K562 (cell line): ENCODE data around the gene ACAT1. TPM values are rescaled to one million over a fixed set of nuclear protein-coding genes. Genes with fewer than 3 reads are reported as not detected.
A peak's percentile ranks its signal among the peaks of the same experiment; 100 is the strongest.

Source experiments
- CBX1 ChIP-seq: sonication (generic); IDR thresholded peaks from 2 replicates; pipeline ENCODE4 v1.6.1; 2016; ENCODE audit warnings: antibody characterized with exemption, low read depth, mild to moderate bottlenecking
- CTBP1 ChIP-seq: fragments of 450-650 bp; IDR thresholded peaks from 2 replicates; pipeline ENCODE4 v1.6.1; 2016; ENCODE audit warnings: borderline replicate concordance
- E2F4 ChIP-seq: sonication (generic); formaldehyde crosslinking; IDR thresholded peaks from 2 replicates; pipeline ENCODE4 v1.8.0; 2022; ENCODE audit warnings: mild to moderate bottlenecking, low read depth, missing genetic modification reagents
- ELK1 ChIP-seq: sonication (generic); formaldehyde crosslinking; IDR thresholded peaks from 2 replicates; pipeline ENCODE4 v1.8.1; 2022; ENCODE audit warnings: missing genetic modification reagents
- GATAD2B ChIP-seq: fragments of 450-650 bp; IDR thresholded peaks from 2 replicates; pipeline ENCODE4 v1.6.1; 2017; ENCODE audit warnings: mild to moderate bottlenecking, borderline replicate concordance
- HDGF ChIP-seq: fragments of 450-650 bp; IDR thresholded peaks from 2 replicates; pipeline ENCODE4 v1.6.1; 2016
- KDM2B ChIP-seq: fragments of 250-450 bp; sonication (Bioruptor Pico); IDR thresholded peaks from 2 replicates; pipeline ENCODE4 v1.8.0; 2021; ENCODE audit warnings: mild to moderate bottlenecking, moderate library complexity
- MECOM ChIP-seq: fragments of 250-450 bp; sonication (Bioruptor Pico); IDR thresholded peaks from 2 replicates; pipeline ENCODE4 v1.8.0; 2022; ENCODE audit warnings: inconsistent platforms
- PHB2 ChIP-seq: fragments of 450-650 bp; IDR thresholded peaks from 2 replicates; pipeline ENCODE4 v1.6.1; 2017; ENCODE audit warnings: low read depth
- POLR3A ChIP-seq: IDR thresholded peaks from 2 replicates; pipeline ENCODE4 v1.6.1; 2011; ENCODE audit warnings: borderline replicate concordance, mild to moderate bottlenecking, moderate library complexity; ENCODE audit not compliant: insufficient read length, insufficient read depth; ENCODE audit errors: extremely low read depth
- RBM39 ChIP-seq: fragments of 200-400 bp; formaldehyde crosslinking; optimal IDR thresholded peaks from 2 replicates; pipeline ENCODE3; 2018; ENCODE audit warnings: low read depth, low read length
- RFX1 ChIP-seq: fragments of 450-650 bp; IDR thresholded peaks from 2 replicates; pipeline ENCODE4 v1.6.1; 2016; ENCODE audit warnings: mild to moderate bottlenecking, moderate library complexity
- THAP12 ChIP-seq: fragments of 250-450 bp; sonication (Bioruptor Pico); IDR thresholded peaks from 2 replicates; pipeline ENCODE4 v1.9.0; 2021; ENCODE audit warnings: mild to moderate bottlenecking, inconsistent platforms
- TOE1 ChIP-seq, 2 experiments: fragments of 450-650 bp in 1 of 2; sonication (generic) in 1 of 2; formaldehyde crosslinking in 1 of 2; IDR thresholded peaks; 2 replicates each; pipeline versions ENCODE4 v1.7.1 to v1.8.0; 2016 to 2022; ENCODE audit warnings: borderline replicate concordance in 2 of 2, mild to moderate bottlenecking in 2 of 2, antibody characterized with exemption in 1 of 2, inconsistent platforms in 1 of 2, low read depth in 1 of 2, missing genetic modification reagents in 1 of 2, moderate library complexity in 1 of 2
- ZBTB1 ChIP-seq: sonication (generic); formaldehyde crosslinking; IDR thresholded peaks from 2 replicates; pipeline ENCODE4 v1.8.1; 2023; ENCODE audit warnings: missing genetic modification reagents, low read depth, mild to moderate bottlenecking, borderline replicate concordance
- ZNF175 ChIP-seq: fragments of 200-800 bp; sonication (Bioruptor generic); IDR thresholded peaks from 2 replicates; pipeline ENCODE4 v1.6.1; 2016; ENCODE audit warnings: low read depth, mild to moderate bottlenecking, missing genetic modification characterization, missing compliant biosample characterization
- ZNF436 ChIP-seq: fragments of 250-450, 450-650 bp; sonication (Bioruptor Pico); formaldehyde crosslinking; IDR thresholded peaks from 2 replicates; pipeline ENCODE4 v1.7.0; 2020; ENCODE audit warnings: mild to moderate bottlenecking
- ZNF511 ChIP-seq: sonication (generic); formaldehyde crosslinking; IDR thresholded peaks from 2 replicates; pipeline ENCODE4 v1.8.0; 2022; ENCODE audit warnings: mild to moderate bottlenecking, missing genetic modification reagents
- ZNF512 ChIP-seq: IDR thresholded peaks from 2 replicates; pipeline ENCODE4 v1.6.1; 2016; ENCODE audit warnings: missing genetic modification characterization, missing compliant biosample characterization
- polyA plus RNA-seq, 8 experiments: library from polyadenylated mRNA; depleted of rRNA in 4 of 8; stranded (reverse) in 5 of 8; unstranded in 3 of 8; fragments of >200 nt; fragmentation: Nextera tagmentation in 2 of 8; fragmentation: Illumina TruSeq in 1 of 8; extraction: Ambion mirVana in 2 of 8; extraction: Trizol in 1 of 8; gene quantifications; 2 replicates each; pipeline versions ENCODE4 v1.2.1 to v1.2.3, GENCODE V29; 2011 to 2014; ENCODE audit warnings: inconsistent platforms in 1 of 8, missing spikeins in 1 of 8
- total RNA-seq, 7 experiments: library from RNA; depleted of rRNA in 6 of 7; stranded (reverse); fragments of >200 nt in 6 of 7; fragmentation: Illumina TruSeq in 2 of 7; extraction: Trizol in 2 of 7; gene quantifications; 2 replicates each; pipeline versions ENCODE4 v1.2.1 to v1.2.3, GENCODE V29; 2011 to 2021; ENCODE audit warnings: low replicate concordance in 1 of 7

The ACAT1 gene
- total and polyA plus RNA-seq, 9 of the 15 experiments (the other 6 are each of a cell fraction or from before 2014, with no cell fraction given) = 65.1 to 204 (median 104) TPM

- TF ChIP-seq ZNF436 (CRISPR knock-in tag) (no peak), KDM2B (CRISPR knock-in tag) (0 out of 2 replicates have a peak, but pooled peaks have one; percentile 17), ZNF511 (peak; percentile 72; the same call in 1 of the 2 replicates), ZNF175 (CRISPR knock-in tag) (no peak; the same call in 1 of the 2 replicates), TOE1 (IDR thresholded peaks at IDR 0.05; ENCODE audit: borderline replicate concordance) (no peak), TOE1 (CRISPR knock-in tag; IDR thresholded peaks at IDR 0.05; ENCODE audit: borderline replicate concordance, low read depth) (no peak), ELK1 (CRISPR knock-in tag) (no peak), THAP12 (peak; percentile 62; the same call in 1 of the 2 replicates), PHB2 (no peak), RFX1 (no peak), ZBTB1 (CRISPR knock-in tag) (peak; percentile 94), CBX1 (peak; percentile 64; the same call in 1 of the 2 replicates), ZNF512 (tag) (no peak), MECOM (CRISPR knock-in tag) (no peak), CTBP1 (peak; percentile 91), HDGF (no peak), GATAD2B (no peak), RBM39 (no peak), POLR3A (no peak), E2F4 (no peak)
Observed at GRCh38 chr11:108121274-108122155, at the start of gene ACAT1 (continued).
